GM23248 (cell line): ENCODE results near the gene FOXA1. TPM values are rescaled to one million over a fixed set of nuclear protein-coding genes. Genes with fewer than 3 reads are reported as not detected.
A peak's percentile ranks its signal among the peaks of the same experiment; 100 is the strongest.

ENCODE experiments used
- DNase-seq: peaks from one replicate; pipeline ENCODE4 v3.0.0-alpha.2; 2015
- H2AFZ ChIP-seq: fragments of 200-600 bp; sonication (generic); 2 replicates; pipeline ENCODE4 v1.6.1; 2016; ENCODE audit warnings: antibody characterized with exemption
- H3F3A ChIP-seq: fragments of 200-600 bp; sonication (generic); 2 replicates; pipeline ENCODE4 v1.6.1; 2016; ENCODE audit warnings: mild to moderate bottlenecking, antibody characterized with exemption, mixed run types; ENCODE audit not compliant: insufficient read depth
- H3K27ac ChIP-seq: fragments of 200-600 bp; sonication (generic); 2 replicates; pipeline ENCODE4 v1.5.1; 2016; ENCODE audit warnings: mild to moderate bottlenecking
- H3K27me3 ChIP-seq: fragments of 200-600 bp; sonication (generic); replicated peaks from 2 replicates; pipeline ENCODE4 v1.6.1; 2016; ENCODE audit warnings: mild to moderate bottlenecking; ENCODE audit not compliant: insufficient read depth
- H3K36me3 ChIP-seq: fragments of 200-600 bp; sonication (generic); 2 replicates; pipeline ENCODE4 v1.6.1; 2016; ENCODE audit warnings: low read depth, mild to moderate bottlenecking
- H3K4me1 ChIP-seq: fragments of 200-600 bp; sonication (generic); 2 replicates; pipeline ENCODE4 v1.6.1; 2016; ENCODE audit warnings: mild to moderate bottlenecking; ENCODE audit not compliant: insufficient read depth
- H3K4me2 ChIP-seq: fragments of 200-600 bp; sonication (generic); one replicate; pipeline ENCODE4 v1.6.1; 2016; ENCODE audit warnings: mild to moderate bottlenecking; ENCODE audit not compliant: unreplicated experiment
- H3K4me3 ChIP-seq: fragments of 200-600 bp; sonication (generic); 2 replicates; pipeline ENCODE4 v1.5.1; 2016; ENCODE audit warnings: mild to moderate bottlenecking
- H3K79me2 ChIP-seq: fragments of 200-600 bp; sonication (generic); 2 replicates; pipeline ENCODE4 v1.6.1; 2016; ENCODE audit warnings: mild to moderate bottlenecking; ENCODE audit not compliant: insufficient read depth
- H3K9ac ChIP-seq: fragments of 200-600 bp; sonication (generic); 2 replicates; pipeline ENCODE4 v1.6.1; 2016; ENCODE audit warnings: mild to moderate bottlenecking
- H3K9me2 ChIP-seq: fragments of 200-600 bp; sonication (generic); 2 replicates; pipeline ENCODE4 v1.6.1; 2016; ENCODE audit warnings: mixed run types, mild to moderate bottlenecking, moderate library complexity; ENCODE audit not compliant: insufficient read depth
- H3K9me3 ChIP-seq: fragments of 200-600 bp; sonication (generic); one replicate; pipeline ENCODE4 v1.6.1; 2017; ENCODE audit warnings: low read depth
- H4K20me1 ChIP-seq: fragments of 200-600 bp; sonication (generic); 2 replicates; pipeline ENCODE4 v1.6.0; 2016; ENCODE audit not compliant: insufficient read depth
- EZH2 ChIP-seq: fragments of 200-600 bp; sonication (generic); IDR thresholded peaks from 2 replicates; pipeline ENCODE4 v1.6.1; 2018; ENCODE audit warnings: antibody characterized with exemption, mild to moderate bottlenecking; ENCODE audit not compliant: insufficient read depth, poor library complexity, severe bottlenecking
- EZH2phosphoT487 ChIP-seq: fragments of 200-600 bp; sonication (generic); IDR thresholded peaks from 2 replicates; pipeline ENCODE4 v1.6.1; 2018; ENCODE audit warnings: antibody characterized with exemption, moderate library complexity, mild to moderate bottlenecking, low read depth; ENCODE audit not compliant: insufficient read depth
- WGBS, 2 experiments: methylation state at CpG; one replicate each; pipeline ENCODE4 v1.1.6; 2015 to 2017; ENCODE audit warnings: low lambda C conversion rate in 2 of 2, low coverage in 1 of 2; ENCODE audit errors: missing lambda C conversion rate in 2 of 2; 5-methylcytosine and 5-hydroxymethylcytosine counted together
- in situ Hi-C: fragments of 300-500 bp; cut with MboI; formaldehyde crosslinking; loops from 2 replicates; pipeline ENCODE4 v1.15.0; 2020
- polyA plus RNA-seq: library from polyadenylated mRNA; unstranded; fragments of >200 nt; fragmentation: Nextera tagmentation; extraction: Ambion mirVana; gene quantifications from 2 replicates; pipeline ENCODE4 v1.2.1, GENCODE V29; 2016
- total RNA-seq: library from RNA; depleted of rRNA; stranded (reverse); fragments of >200 nt; shearing (Covaris generic); gene quantifications from 2 replicates; pipeline ENCODE4 v1.2.3, GENCODE V29; 2014; rRNA removed

Gene FOXA1
- total RNA-seq = not detected in 2 replicates
- 0.10 TPM in 1 of 2 replicates, not detected in the other for polyA plus RNA-seq

GRCh38 chr14:37594971-37595808 is at the start of gene FOXA1, which contains the start of gene TTC6:
TSS of gene FOXA1 (minus strand) at chr14:37595249. CDS start at chr14:37594972, 277 bp downstream.
TSS of gene TTC6 (plus strand) at chr14:37595629. CDS start at chr14:37622065, 26,436 bp downstream.
- Histone ChIP-seq H3K9me3 (no peaks in the 10 kb centered on the region), H3F3A (no peaks in the 10 kb centered on the region), H3K27ac (no peak within 1 kb of the TSS), H3K4me2 (peak within 1 kb of the TSS; percentile 84), H3K4me1 (peaks cover 5% of the 10 kb centered on the region; the same call in 1 of the 2 replicates), H3K36me3 (no peaks in the 10 kb centered on the region), H3K4me3 (peak within 1 kb of the TSS; percentile 85), H3K9me2 (no peaks in the 10 kb centered on the region), H4K20me1 (no peaks in the 10 kb centered on the region), H3K9ac (no peak within 1 kb of the TSS), H2AFZ (peak within 1 kb of the TSS; percentile 91), H3K27me3 (peaks cover 74% of the 10 kb centered on the region), H3K79me2 (no peaks in the 10 kb centered on the region)
- DNase-seq = peak; percentile 69
- in situ Hi-C loops = no loop called here
- 2% methylated on average over 45 to 70 of the region's 92 CpGs for WGBS, 2 experiments
- TF ChIP-seq EZH2phosphoT487 = no peak
- TF ChIP-seq EZH2 = no peak

DNA sequence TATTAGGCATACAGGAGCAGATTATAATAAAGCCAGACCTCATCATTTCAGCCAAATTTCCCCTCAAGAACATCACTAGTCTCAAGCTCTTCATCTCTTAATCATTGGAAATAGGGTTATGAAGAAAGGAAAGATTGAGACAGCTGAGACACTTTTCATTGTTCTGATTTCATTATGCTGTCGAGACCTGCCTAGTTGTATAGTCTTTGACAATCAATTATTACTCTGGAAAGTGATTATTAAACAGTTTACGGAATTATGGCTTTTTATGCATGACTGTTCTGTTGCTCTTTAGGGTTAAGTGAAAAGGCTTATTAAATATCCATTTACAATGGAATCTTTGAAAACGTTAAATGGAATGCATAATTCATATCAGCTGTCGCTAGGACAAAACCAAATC is 48.7 kb upstream of the FOXA1 start:
- Histone ChIP-seq H3K79me2 (no peaks in the 10 kb centered on the region), H3K4me3 (no peak overlapping the region), H3K9me2 (no peaks in the 10 kb centered on the region), H3K9me3 (no peaks in the 10 kb centered on the region), H3K4me2 (no peak overlapping the region), H4K20me1 (no peaks in the 10 kb centered on the region), H2AFZ (no peak overlapping the region), H3K27me3 (no peaks in the 10 kb centered on the region; the same call in 1 of the 2 replicates), H3K9ac (no peak overlapping the region), H3K36me3 (no peaks in the 10 kb centered on the region), H3F3A (no peaks in the 10 kb centered on the region), H3K4me1 (no peaks in the 10 kb centered on the region), H3K27ac (no peak overlapping the region)
- in situ Hi-C loops = no loop called here
- DNase-seq = no peak
- TF ChIP-seq EZH2phosphoT487 = no peak
- 24 to 29% methylated on average over 4 of the region's 4 CpGs for WGBS, 2 experiments

DNA sequence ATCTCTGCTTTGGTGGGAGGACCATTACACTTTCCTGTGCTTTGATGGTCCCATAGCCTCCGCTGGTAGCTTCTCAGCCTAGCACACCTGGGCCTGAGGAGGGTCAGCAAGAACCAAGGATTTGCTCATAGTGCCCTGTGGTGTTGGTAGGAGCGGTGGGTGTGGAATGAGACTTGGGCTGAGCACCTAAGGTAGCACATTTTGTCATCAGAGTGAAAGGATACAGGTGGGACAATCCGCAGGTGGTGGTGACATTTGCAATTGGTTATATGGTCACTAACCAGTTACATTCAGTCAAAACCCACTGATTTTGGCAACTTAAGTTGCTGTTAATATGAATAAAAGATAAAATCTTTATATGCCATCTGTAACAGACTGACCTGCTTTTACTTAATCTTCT is 47.1 kb upstream of the FOXA1 start:
- Histone ChIP-seq H3K27ac (no peak overlapping the region), H3K27me3 (no peaks in the 10 kb centered on the region; the same call in 1 of the 2 replicates), H3K4me3 (no peak overlapping the region), H3K36me3 (no peaks in the 10 kb centered on the region), H3K4me1 (no peaks in the 10 kb centered on the region), H3K4me2 (no peak overlapping the region), H3K9ac (no peak overlapping the region), H4K20me1 (no peaks in the 10 kb centered on the region), H3F3A (no peaks in the 10 kb centered on the region), H2AFZ (no peak overlapping the region), H3K9me3 (no peaks in the 10 kb centered on the region), H3K9me2 (no peaks in the 10 kb centered on the region), H3K79me2 (no peaks in the 10 kb centered on the region)
- TF ChIP-seq EZH2 (no peak), EZH2phosphoT487 (no peak)
- WGBS, 2 experiments = 23 to 40% methylated on average over 3 of the region's 3 CpGs
- no peak for DNase-seq
- in situ Hi-C loops = no loop called here

DNA sequence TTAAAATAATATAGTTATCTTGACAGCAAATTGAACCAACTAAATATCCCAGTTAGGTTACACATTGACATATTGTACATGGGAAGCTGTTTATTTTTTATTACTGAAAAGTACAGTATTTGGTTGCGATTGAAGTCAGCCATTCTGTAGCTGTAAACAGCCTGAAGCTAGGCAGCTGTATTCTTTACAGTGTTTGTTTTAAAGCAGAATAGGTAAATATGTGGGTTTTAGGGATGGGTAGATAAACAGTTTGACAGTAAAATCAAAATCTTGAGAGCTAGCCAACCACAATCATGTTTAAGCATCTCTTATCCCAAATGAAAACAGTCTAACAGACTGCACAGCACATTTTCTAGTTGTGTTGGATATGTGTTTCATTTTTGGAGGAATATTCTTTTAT is 46.1 kb upstream of the FOXA1 start:
- in situ Hi-C loops = no loop called here
- Histone ChIP-seq H3K9me2 (no peaks in the 10 kb centered on the region), H3K36me3 (no peaks in the 10 kb centered on the region), H3K4me1 (no peaks in the 10 kb centered on the region), H4K20me1 (no peaks in the 10 kb centered on the region), H3K4me3 (no peak overlapping the region), H3K4me2 (no peak overlapping the region), H3K9ac (no peak overlapping the region), H2AFZ (no peak overlapping the region), H3F3A (no peaks in the 10 kb centered on the region), H3K27me3 (no peaks in the 10 kb centered on the region; the same call in 1 of the 2 replicates), H3K79me2 (no peaks in the 10 kb centered on the region), H3K27ac (no peak overlapping the region), H3K9me3 (no peaks in the 10 kb centered on the region)
- 26 to 41% methylated on average over 1 of the region's 1 CpG for WGBS, 2 experiments
- no peak for DNase-seq
- TF ChIP-seq EZH2phosphoT487 (no peak), EZH2 (no peak)
